ENCODE data around the gene HTR5A. TPM values are rescaled to one million over a fixed set of nuclear protein-coding genes. Genes with fewer than 3 reads are reported as not detected.

HTR5A gene
- not detected in 2 replicates for total RNA-seq

GRCh38 chr7:155069992-155070751 lies at the start of gene HTR5A:
HTR5A (plus strand) TSS chr7:155070324; CDS start chr7:155070900, 576 bp downstream.

Other genes with a start within 250 kb of the HTR5A start
- 5.2 and 5.9 TPM in 2 replicates for gene PAXIP1, start 67.2 kb upstream of the HTR5A start, total RNA-seq
- gene INSIG1, start 227.6 kb downstream of the HTR5A start, total RNA-seq, result 88.8 and 132 TPM in 2 replicates

All from aortic smooth muscle cell (primary cell).